CMK (cell line): Measurements from ENCODE around the gene SUSD4.

ENCODE experiments used
- DNase-seq: peaks from one replicate; pipeline ENCODE4 v3.0.0-alpha.2; 2010; ENCODE audit warnings: low read depth

SUSD4 gene

GRCh38 chr1:223330466-223330865, 33.5 kb downstream of the SUSD4 start:
- no peak for DNase-seq

- DNase-seq = no peak
Measured at GRCh38 chr1:223329664-223330415, 34.1 kb downstream of the SUSD4 start.

- no peak for DNase-seq
Measured at GRCh38 chr1:223329252-223329651, 34.7 kb downstream of the SUSD4 start.

GRCh38 chr1:223328566-223328965, 35.4 kb downstream of the SUSD4 start:
- no peak for DNase-seq

- no peak for DNase-seq
Measured at GRCh38 chr1:223326776-223327175, 37.2 kb downstream of the SUSD4 start.

GRCh38 chr1:223323491-223324484, 40.2 kb downstream of the SUSD4 start:
- no peak for DNase-seq

- no peak for DNase-seq
Measured at GRCh38 chr1:223322868-223323267, 41.1 kb downstream of the SUSD4 start.

GRCh38 chr1:223320959-223321358, 43.0 kb downstream of the SUSD4 start:
- no peak for DNase-seq

GRCh38 chr1:223319905-223320580, 43.9 kb downstream of the SUSD4 start:
- DNase-seq = no peak

GRCh38 chr1:223319398-223319797, 44.6 kb downstream of the SUSD4 start:
- no peak for DNase-seq

GRCh38 chr1:223316082-223316481, 47.9 kb downstream of the SUSD4 start:
- no peak for DNase-seq

- DNase-seq = no peak
Measured at GRCh38 chr1:223315665-223316064, 48.3 kb downstream of the SUSD4 start.

GRCh38 chr1:223313415-223313754, 50.6 kb downstream of the SUSD4 start:
- DNase-seq = no peak

- DNase-seq = no peak
Measured at GRCh38 chr1:223312705-223313414, 51.1 kb downstream of the SUSD4 start.

GRCh38 chr1:223312273-223312672, 51.7 kb downstream of the SUSD4 start:
- DNase-seq = no peak

- DNase-seq = no peak
Measured at GRCh38 chr1:223311826-223312225, 52.1 kb downstream of the SUSD4 start.

GRCh38 chr1:223308136-223308535, 55.8 kb downstream of the SUSD4 start:
- DNase-seq = no peak

GRCh38 chr1:223307544-223307943, 56.4 kb downstream of the SUSD4 start:
- DNase-seq = no peak

- DNase-seq = no peak
Measured at GRCh38 chr1:223304931-223305330, 59.0 kb downstream of the SUSD4 start.

- DNase-seq = no peak
Measured at GRCh38 chr1:223301371-223301770, 62.6 kb downstream of the SUSD4 start.

- DNase-seq = no peak
Measured at GRCh38 chr1:223299553-223299952, 64.4 kb downstream of the SUSD4 start.

- no peak for DNase-seq
Measured at GRCh38 chr1:223298701-223299100, 65.3 kb downstream of the SUSD4 start.
